Kidney tubule cell (primary cell): ENCODE results near the gene C1orf94.
"Not testable (repeated sequence)": the region's sequence is repeated elsewhere in the genome, so short reads cannot be mapped to it uniquely, and the experiment has no call there.

Source experiments
- DNase-seq: peaks from one replicate; pipeline ENCODE4 v3.0.0-alpha.2; 2018; ENCODE audit warnings: low spot score

Gene C1orf94

GRCh38 chr1:34164771-34165391 lies 11.8 kb upstream of the C1orf94 start, which contains the start of gene CSMD2:
Gene CSMD2, minus strand, starts transcription at chr1:34165230. Its CDS starts 133 bp downstream, at chr1:34165097.
- DNase-seq, result peak; percentile 53

GRCh38 chr1:34165422-34165921 lies 11.2 kb upstream of the C1orf94 start:
- DNase-seq, result peak; percentile 2

- DNase-seq, result peak; percentile 5
Observed at GRCh38 chr1:34166191-34166624, 10.5 kb upstream of the C1orf94 start.

GRCh38 chr1:34166625-34167361 lies 9.9 kb upstream of the C1orf94 start:
- peak; percentile 41 for DNase-seq

GRCh38 chr1:34167389-34167788 lies 9.3 kb upstream of the C1orf94 start:
- DNase-seq, result no peak

GRCh38 chr1:34175744-34176143 lies 963 bp upstream of the C1orf94 start:
- no peak for DNase-seq

- DNase-seq, result no peak
Observed at GRCh38 chr1:34178072-34178471, 1.4 kb downstream of the C1orf94 start.

- DNase-seq, result not testable (repeated sequence)
Observed at GRCh38 chr1:34183381-34183780, 6.7 kb downstream of the C1orf94 start.

- peak; percentile 70 for DNase-seq
Observed at GRCh38 chr1:34186741-34187494, 10.2 kb downstream of the C1orf94 start.

GRCh38 chr1:34188418-34188817 lies 11.7 kb downstream of the C1orf94 start:
- DNase-seq, result no peak

- DNase-seq, result no peak
Observed at GRCh38 chr1:34188985-34189384, 12.3 kb downstream of the C1orf94 start.

- DNase-seq, result no peak
Observed at GRCh38 chr1:34190692-34191091, 14.0 kb downstream of the C1orf94 start.

- no peak for DNase-seq
Observed at GRCh38 chr1:34192621-34193020, 15.9 kb downstream of the C1orf94 start.

GRCh38 chr1:34199927-34200326 lies 23.2 kb downstream of the C1orf94 start:
- DNase-seq, result peak; percentile 97

GRCh38 chr1:34212673-34213072 lies 36.0 kb downstream of the C1orf94 start:
- no peak for DNase-seq

- no peak for DNase-seq
Observed at GRCh38 chr1:34213956-34214355, 37.2 kb downstream of the C1orf94 start.

- no peak for DNase-seq
Observed at GRCh38 chr1:34231441-34231840, 54.7 kb downstream of the C1orf94 start.

GRCh38 chr1:34235594-34235993 lies 58.9 kb downstream of the C1orf94 start:
- no peak for DNase-seq

GRCh38 chr1:34236089-34236488 lies 59.4 kb downstream of the C1orf94 start:
- no peak for DNase-seq

GRCh38 chr1:34237151-34237815 lies 60.6 kb downstream of the C1orf94 start:
- DNase-seq, result no peak

GRCh38 chr1:34245967-34246366 lies 69.3 kb downstream of the C1orf94 start:
- DNase-seq, result no peak

GRCh38 chr1:34250342-34250741 lies 73.6 kb downstream of the C1orf94 start:
- DNase-seq, result no peak
